GM12892 (cell line): ENCODE data around the gene GRK4.

Experiments used
- POLR2A ChIP-seq: IDR thresholded peaks from 2 replicates; pipeline ENCODE4 v1.6.1; 2011; ENCODE audit warnings: low read depth, low read length, control low read depth
- POLR2AphosphoS5 ChIP-seq: IDR thresholded peaks from 2 replicates; pipeline ENCODE4 v1.6.1; 2011; ENCODE audit warnings: low read depth, low read length, control low read depth
- TAF1 ChIP-seq: IDR thresholded peaks from 2 replicates; pipeline ENCODE4 v1.6.1; 2011; ENCODE audit warnings: low read depth, mild to moderate bottlenecking, control low read depth, low read length, borderline replicate concordance

DNA sequence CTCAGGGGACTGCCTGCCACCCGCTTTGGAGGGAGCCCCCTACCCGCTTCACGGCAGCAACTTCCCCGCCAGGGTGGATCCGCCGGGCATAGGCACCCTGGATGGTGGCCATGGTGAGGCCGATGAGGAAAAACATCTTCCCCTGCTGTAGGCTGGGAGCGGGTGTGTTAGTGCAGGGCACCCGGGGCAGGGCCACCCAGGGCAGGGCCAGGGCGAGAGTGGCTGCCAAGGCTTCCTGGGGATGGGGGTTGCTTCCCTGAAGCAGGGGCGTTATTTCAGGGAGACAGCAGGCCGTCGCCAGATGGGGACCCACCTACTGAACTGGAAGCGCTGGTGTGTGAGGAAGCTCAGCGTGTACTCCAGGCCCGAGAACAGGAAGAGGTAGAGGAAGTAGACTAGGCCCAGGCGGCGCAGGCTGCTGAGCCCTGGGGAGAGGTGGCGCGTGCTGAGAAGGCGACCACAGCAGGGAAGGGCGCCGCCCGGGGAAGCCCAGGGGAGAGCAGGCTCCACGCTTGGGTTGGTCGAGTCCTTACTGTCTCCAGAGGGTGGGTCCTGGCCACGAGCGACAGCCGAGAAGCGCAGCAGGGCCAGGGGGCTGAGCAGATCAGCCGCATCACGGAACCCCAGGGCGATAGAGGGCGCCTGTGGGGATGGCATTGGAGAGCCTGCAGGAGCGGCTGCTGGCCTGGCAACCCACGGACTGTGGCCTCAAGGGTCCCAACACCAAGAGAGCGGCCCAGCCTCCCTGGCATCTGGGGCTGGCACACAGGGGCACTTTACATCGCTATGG is 31.7 kb upstream of the GRK4 start:
- TF ChIP-seq POLR2AphosphoS5 (peak; percentile 23; the same call in 1 of the 2 replicates), POLR2A (peak; percentile 16; the same call in 1 of the 2 replicates), TAF1 (peak; percentile 14; the same call in 1 of the 2 replicates)
